Stimulated activated CD4-positive, alpha-beta T cell treated with anti-CD3 and anti-CD28 coated beads, Interleukin-1b, Interleukin-23, amount 100 ng/mL, for 48 hours (primary cell): ENCODE measurements around the gene EPHA1.

ENCODE experiments used
- DNase-seq: peaks from one replicate; pipeline ENCODE4 v3.0.0-alpha.2; 2020

EPHA1 gene

DNA sequence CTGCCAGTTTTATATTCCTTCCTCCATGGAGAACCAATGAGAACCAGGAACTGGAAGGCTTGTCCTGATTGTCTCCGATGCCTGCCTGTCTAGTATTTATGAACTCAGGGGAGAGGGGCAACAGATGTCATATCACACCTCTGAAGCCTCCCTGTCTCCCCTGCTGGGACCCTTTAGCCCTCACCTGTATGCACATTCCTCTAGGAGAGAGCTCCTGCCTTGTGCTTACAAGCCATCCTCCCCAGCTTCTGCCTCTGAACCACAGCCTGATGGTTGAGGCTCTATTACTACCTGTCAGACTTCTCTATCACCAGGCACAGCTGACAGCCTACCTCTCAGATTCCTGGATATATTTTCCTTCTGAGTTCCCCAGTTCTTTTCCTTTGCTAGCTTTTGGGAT, 40.3 kb downstream of the EPHA1 start:
- DNase-seq, result no peak

DNA sequence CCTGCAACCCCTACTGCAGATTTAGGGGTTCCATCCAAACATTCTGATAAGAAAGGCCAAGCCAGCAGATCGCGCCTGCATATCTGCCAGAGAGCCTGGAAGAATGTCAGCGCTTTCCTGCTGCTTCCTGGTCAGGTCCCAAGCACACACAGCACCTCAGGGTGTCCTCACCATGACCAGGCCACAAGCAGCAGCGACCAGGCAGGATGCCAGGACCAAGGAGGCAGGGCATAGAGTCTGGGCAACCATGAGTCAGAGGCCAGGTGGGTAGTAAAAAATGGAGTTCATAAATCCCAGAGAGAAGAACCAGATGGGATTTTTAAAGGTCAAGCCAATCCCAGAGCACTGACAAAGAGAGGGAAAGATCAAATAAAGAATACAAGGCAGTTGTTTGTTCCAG, 40.7 kb downstream of the EPHA1 start:
- no peak for DNase-seq

- DNase-seq, result no peak
These were observed 45.4 kb downstream of the EPHA1 start for GRCh38 chr7:143363016-143363937.

DNA sequence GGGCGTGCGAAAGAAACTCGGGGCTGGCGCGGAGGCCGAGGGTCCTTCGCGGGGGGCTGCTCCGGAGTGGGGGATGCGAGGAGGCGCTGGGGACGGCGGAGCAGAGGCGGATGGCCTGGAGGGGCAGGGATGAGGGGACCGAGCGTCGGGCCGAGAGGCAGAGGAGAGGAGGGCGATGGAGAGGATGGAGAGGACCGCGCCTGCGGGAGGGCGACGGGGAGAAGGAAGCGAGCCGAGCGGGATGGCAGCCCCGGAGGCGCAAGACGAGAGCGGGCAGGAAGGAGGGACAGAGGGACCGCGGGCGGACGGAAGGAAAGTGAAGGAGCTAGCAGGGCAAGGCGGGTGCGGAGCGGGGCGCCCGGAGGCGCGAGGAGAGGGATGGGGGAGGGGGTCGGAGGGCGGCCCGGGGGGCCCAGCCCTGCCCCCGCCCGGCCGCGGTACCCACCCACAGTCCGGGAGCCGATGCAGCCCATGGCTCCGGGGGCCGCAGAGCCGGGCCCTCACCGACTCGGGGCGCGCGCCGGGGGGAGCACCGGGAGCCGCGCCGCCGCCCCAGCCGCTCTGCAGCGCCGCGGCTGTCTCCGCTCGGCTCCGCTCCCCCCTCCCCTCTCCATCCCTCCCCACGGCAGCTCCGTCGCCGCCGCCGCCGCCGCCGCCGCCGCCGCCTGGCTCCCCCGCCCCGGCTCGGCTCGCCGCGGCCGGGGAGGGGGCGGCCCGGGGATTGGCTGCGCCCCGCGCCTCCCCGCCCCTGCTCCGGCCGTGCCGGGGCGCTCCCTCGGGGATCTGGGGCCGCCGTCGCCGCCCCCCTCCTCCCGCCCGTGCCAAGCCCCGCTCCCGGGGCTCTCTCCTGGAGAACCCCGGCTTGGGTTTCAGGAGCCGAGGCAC, 46.3 kb downstream of the EPHA1 start, which contains the start of gene FAM131B:
Gene FAM131B (minus strand): TSS at position 583 of the 885 bp plus-strand sequence. CDS start 110 bp downstream, at position 473.
- no peak for DNase-seq

DNA sequence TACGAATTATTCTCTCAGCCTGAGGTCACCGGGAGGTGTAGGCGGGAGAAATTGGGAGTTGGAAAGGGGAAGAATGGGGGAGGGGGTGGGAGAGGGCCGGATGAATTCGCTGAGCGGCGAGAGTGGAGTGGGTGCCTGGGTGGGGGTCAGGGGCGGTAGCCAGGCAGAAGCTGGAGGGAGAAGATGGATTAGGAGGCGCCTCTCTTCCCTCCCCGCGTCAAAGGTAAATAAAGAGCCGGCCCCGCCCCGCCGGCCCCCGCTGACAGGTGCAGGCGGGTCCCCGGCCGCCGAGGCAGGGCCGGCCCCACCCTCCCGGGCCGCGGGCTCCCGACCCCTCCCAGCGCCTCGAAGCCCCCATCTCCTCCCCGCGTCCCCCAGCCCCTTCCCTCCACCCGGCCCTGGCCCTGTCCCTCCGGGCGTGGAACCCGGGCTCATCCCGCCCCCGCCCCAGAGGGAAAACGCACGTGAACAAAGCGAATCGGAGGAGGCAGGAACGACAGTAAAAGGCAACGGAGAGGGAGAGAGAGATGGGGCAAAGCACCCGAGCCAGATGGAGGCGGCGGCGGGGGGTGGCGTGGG, 47.0 kb downstream of the EPHA1 start:
- no peak for DNase-seq

DNA sequence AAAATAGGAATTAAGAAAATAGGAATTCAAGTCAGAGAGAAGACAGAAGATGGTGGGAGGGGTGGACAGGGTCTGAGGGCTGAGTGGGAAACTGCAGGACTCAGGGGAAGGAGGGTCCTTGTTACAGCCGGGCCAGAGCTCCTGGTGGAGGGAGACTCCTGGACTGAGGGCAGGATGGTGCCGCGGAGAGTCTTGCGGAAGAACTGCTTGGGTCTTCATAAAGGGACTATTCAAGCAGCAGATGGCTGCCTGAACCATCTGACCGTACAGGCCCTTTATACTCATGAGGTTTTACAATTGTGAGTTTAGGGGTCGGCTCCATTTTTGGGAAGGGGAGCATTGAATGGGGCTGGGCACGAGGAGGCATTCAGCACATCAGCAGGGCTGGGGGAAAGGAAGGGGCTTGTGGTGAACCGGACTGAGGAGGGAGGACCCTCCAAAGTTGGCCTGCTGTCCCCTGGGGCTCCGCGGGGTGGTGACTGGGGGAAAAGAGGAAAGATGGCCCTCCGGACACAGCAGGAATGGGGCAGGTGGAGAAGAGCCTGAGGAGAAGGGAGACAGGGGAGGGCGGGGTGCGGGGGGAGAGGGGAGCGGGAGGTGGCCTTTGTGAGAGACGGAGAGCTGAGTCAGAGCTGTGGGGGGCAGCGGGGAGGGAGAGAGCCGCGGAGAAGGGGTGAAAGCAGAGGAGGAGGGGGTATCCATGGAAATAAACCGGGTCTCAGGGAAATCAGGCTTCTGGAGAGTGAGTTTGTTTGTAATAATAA, 47.7 kb downstream of the EPHA1 start:
- no peak for DNase-seq

GRCh38 chr7:143359771-143360353, 48.8 kb downstream of the EPHA1 start:
- DNase-seq, result no peak

DNA sequence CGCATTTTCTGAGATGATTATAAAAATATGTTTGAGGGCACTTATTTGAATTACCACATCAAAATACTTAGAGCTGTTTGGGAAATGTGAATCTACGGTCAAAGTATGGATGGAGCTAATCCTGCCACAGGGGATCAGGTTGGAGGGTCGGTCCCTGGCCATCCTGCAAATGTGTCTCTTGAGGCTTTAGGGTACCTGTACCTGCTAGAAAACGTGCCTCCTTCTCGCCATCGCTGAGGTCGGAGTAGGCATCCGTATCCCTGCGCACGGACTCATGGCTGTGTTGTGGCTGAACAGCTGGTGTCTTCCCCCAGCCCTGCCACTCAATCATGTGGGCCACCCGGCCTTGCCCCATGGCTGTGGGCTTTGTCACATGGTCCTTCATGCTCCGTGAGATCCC, 50.0 kb downstream of the EPHA1 start:
- DNase-seq, result no peak

DNA sequence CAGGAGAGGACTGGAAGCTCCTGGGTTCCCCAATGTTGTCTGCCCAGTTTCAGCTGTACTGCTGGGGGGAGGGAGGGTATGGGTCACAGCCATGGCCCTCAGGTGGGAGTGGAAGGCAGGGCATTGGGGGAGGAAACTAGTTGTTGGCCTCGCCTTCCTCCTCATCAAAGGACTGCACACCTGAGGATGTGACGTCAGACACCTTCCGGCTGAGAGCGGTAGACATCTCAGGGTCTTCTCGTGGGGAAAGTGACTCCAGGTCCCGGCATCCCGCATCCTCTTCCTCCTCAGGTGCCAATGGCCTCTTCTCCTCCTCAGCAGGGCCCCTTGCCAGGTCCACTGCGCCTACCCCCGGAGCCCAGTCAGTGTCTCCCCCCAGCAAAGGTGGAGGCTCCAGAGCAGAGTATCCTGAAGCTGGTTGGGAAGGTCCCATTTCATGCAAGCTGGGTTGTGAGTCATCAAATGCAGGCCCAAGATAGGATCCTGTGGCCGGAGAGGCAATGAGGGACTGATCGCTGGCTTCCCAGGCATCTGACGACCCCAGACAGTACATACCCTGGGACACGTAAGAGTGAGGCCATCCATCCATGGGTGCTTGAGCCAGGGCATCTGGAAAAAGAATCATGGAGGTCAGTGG, 52.1 kb downstream of the EPHA1 start:
- no peak for DNase-seq

DNA sequence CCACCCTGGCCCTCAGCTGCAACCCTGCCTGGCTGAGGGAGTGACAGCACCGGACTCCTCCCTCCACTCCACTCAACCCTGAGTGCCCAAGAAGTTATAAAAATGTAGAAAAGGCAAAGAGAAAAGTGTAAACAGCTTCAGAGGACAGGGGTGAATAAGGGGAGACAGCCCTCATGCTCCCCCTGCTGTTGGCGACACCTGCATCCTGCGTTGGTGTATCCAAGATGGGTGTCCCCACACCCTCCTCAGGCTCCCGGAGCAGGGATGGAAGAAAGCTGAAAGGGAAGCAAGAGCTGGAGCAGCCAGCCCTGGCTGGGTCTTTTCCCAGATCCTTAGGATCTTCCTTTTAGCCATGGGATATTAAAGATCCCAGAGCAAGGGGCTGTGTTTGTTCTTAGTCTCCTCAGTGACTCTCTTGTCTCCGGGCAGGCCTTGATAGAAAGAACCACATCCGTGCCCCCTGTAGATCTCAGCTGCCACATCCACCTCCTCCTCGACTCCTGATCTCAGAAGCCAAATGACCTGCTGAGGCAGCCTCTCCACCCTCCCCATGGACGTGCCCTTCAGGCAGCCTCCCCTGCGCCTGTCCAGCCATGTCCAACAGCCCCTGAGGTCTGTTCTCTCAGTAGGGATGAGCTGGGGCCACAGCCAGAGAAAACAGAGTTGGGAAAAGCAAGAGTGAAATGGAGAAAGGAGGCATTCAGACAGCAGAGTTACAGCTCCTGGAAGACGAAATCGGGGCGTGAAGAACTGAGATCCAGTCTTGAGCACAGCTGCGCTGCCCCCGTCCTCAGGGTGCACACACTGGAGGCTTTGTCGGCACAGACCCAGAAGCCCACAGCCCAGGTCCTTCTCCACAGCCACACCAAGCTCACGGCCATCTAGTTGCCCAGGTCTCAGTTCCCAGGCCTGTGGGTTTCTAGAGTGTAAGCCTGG, 52.9 kb downstream of the EPHA1 start:
- DNase-seq, result no peak

- no peak for DNase-seq
These were observed 53.7 kb downstream of the EPHA1 start for GRCh38 chr7:143354965-143355364.

GRCh38 chr7:143354376-143354775, 54.3 kb downstream of the EPHA1 start:
- no peak for DNase-seq

DNA sequence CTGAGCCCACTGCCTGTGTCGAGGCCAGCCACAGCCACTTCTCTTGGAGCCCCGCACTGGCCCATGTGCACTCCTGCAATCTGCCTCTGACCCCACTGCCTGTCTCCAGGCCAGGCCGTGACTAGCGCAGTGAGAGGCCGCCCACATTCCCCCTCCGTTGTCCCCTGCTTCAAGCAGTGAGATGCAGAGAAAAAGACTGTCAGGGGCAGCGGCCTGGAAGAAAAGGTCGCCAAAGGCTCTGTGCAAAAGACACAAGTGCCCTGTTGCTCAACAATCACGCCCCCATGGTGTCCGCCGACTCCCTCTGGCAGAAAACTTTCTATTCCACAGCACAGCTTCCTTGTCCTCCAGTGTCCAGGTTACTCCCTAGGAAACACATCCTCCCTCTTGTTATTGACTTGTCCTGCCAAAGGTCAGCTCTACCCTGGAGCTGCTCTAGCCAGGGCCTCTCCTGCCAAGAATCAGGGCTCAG, 56.1 kb downstream of the EPHA1 start:
- DNase-seq, result no peak

DNA sequence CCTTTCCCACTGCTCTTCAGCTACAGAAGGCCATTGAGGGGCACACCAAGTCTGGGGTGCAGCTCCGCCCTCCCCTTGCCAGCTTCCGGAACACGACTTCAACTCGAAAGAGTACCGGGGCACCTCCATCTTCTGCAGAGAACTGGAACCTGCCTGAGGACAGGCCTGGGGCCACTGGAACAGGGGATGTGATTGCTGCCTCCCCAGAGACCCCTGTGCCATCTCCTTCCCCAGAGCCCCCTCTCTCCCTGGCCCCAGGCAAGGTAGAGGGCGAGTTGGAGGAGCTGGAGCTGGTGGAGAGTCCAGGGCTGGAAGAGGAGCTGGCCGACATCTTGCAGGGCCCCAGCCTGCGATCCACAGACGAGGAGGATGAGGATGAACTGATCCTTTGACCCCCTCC, 57.1 kb downstream of the EPHA1 start:
- DNase-seq, result no peak

- DNase-seq, result no peak
These were observed 57.6 kb downstream of the EPHA1 start for GRCh38 chr7:143351060-143351459.

DNA sequence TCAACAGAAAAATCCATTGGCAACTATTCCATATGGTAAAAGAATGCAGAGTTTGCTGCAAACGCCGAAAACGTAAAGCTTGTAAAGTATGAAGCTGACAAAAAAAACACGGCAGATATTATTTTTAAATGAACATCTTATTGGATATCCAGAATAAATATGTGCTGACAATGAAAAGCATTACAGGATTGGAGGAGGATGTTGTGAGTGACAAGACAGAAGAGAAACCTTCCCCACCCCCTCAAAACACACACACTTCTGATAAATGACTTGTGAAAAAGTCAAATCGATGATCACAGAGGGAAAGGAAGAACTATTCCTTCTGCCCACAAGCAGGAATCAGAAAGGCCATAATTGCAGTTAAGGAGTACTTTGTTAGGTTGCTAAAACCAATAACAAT, 60.7 kb downstream of the EPHA1 start:
- no peak for DNase-seq

GRCh38 chr7:143346018-143346417, 62.6 kb downstream of the EPHA1 start:
- no peak for DNase-seq

GRCh38 chr7:143345428-143345900, 63.2 kb downstream of the EPHA1 start:
- peak; percentile 73 for DNase-seq

DNA sequence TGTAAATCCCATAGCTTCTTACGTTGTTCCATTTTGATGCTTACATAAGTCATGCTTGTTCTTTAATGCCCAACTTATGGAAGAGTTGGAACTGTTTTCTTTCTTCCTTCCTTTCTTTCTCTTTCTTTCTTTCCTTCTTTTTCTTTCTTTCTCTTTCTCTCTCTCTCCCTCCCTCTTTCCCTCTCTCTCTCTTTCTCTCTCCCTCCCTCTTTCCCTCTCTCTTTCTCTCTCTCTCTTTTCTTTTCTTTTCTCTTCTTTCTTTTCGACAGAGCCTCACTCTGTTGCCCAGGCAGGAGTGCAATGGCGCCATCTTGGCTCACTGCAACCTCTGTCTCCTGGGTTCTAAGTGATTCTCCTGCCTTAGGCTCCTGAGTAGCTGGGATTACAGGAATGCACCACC, 65.1 kb downstream of the EPHA1 start:
- no peak for DNase-seq

DNA sequence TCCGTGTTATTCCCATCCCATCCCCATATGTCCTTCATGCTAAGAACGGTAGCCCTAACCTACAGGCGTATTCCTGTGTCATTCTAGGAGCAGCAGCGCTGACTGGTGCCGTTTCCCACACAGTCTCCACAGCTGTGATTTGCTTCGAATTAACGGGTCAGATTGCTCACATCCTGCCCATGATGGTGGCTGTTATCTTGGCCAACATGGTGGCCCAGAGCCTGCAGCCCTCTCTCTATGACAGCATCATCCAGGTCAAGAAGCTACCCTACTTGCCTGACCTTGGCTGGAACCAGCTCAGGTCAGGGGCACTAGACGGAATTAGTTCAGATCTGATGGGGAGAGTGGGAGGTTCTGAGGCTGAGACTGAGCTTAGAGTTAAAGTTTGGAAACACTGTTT, 66.8 kb downstream of the EPHA1 start:
- DNase-seq, result no peak
